H9 (cell line): ENCODE results near the gene ZNF423. TPM values are rescaled to one million over a fixed set of nuclear protein-coding genes. Genes with fewer than 3 reads are reported as not detected.

Experiments used
- DNase-seq: peaks from one replicate; pipeline ENCODE4 v3.0.0-alpha.2; 2017
- H2AFZ ChIP-seq: one replicate; pipeline ENCODE4 v1.6.1; 2013; ENCODE audit warnings: mild to moderate bottlenecking, low read length, control low read depth, moderate library complexity
- H2AK5ac ChIP-seq: 2 replicates; pipeline ENCODE4 v1.6.1; 2013; ENCODE audit warnings: low read length, control low read depth, mixed read lengths; ENCODE audit not compliant: insufficient read length
- H2BK120ac ChIP-seq: one replicate; pipeline ENCODE4 v1.6.1; 2013; ENCODE audit warnings: low read depth, mild to moderate bottlenecking, low read length, control low read depth, inconsistent platforms; ENCODE audit not compliant: poor library complexity, severe bottlenecking
- H2BK12ac ChIP-seq: 2 replicates; pipeline ENCODE4 v1.6.1; 2013; ENCODE audit warnings: low read length, control low read depth, mixed read lengths, low read depth; ENCODE audit not compliant: insufficient read length
- H2BK15ac ChIP-seq: 2 replicates; pipeline ENCODE4 v1.6.1; 2013; ENCODE audit warnings: low read depth, low read length, control low read depth
- H2BK20ac ChIP-seq: one replicate; pipeline ENCODE4 v1.6.1; 2013; ENCODE audit warnings: low read depth, mild to moderate bottlenecking, low read length, control low read depth, inconsistent platforms; ENCODE audit not compliant: poor library complexity, severe bottlenecking
- H2BK5ac ChIP-seq: 2 replicates; pipeline ENCODE4 v1.6.1; 2013; ENCODE audit warnings: low read length, control low read depth, mixed read lengths; ENCODE audit not compliant: insufficient read length
- H3K14ac ChIP-seq: 2 replicates; pipeline ENCODE4 v1.6.1; 2013; ENCODE audit warnings: low read length, control low read depth; ENCODE audit not compliant: insufficient read depth
- H3K18ac ChIP-seq: 2 replicates; pipeline ENCODE4 v1.6.1; 2013; ENCODE audit warnings: low read depth, mild to moderate bottlenecking, mixed read lengths, low read length, control low read depth; ENCODE audit not compliant: insufficient read length
- H3K23ac ChIP-seq: 2 replicates; pipeline ENCODE4 v1.6.1; 2013; ENCODE audit warnings: low read length, control low read depth, mixed read lengths, low read depth; ENCODE audit not compliant: insufficient read length
- H3K23me2 ChIP-seq: 2 replicates; pipeline ENCODE4 v1.6.1; 2013; ENCODE audit warnings: low read depth, mild to moderate bottlenecking, mixed read lengths, low read length, control low read depth; ENCODE audit not compliant: insufficient read length, poor library complexity, severe bottlenecking
- H3K27ac ChIP-seq: 2 replicates; pipeline ENCODE4 v1.5.1; 2013; ENCODE audit warnings: low read length, control low read depth, mixed read lengths, low read depth; ENCODE audit not compliant: insufficient read length
- H3K27me3 ChIP-seq: 2 replicates; pipeline ENCODE4 v1.6.1; 2013; ENCODE audit warnings: low read length, control low read depth, inconsistent platforms; ENCODE audit not compliant: insufficient read depth
- H3K4ac ChIP-seq: 2 replicates; pipeline ENCODE4 v1.6.1; 2013; ENCODE audit warnings: low read depth, mild to moderate bottlenecking, control low read depth, inconsistent platforms, low read length, moderate library complexity
- H3K4me1 ChIP-seq: 2 replicates; pipeline ENCODE4 v1.6.1; 2013; ENCODE audit warnings: low read length, control low read depth, inconsistent platforms; ENCODE audit not compliant: insufficient read depth
- H3K4me2 ChIP-seq: 2 replicates; pipeline ENCODE4 v1.6.1; 2013; ENCODE audit warnings: low read length, control low read depth, mixed read lengths; ENCODE audit not compliant: insufficient read length, insufficient read depth
- H3K56ac ChIP-seq: 2 replicates; pipeline ENCODE4 v1.6.1; 2013; ENCODE audit warnings: low read depth, mild to moderate bottlenecking, mixed read lengths, low read length, control low read depth; ENCODE audit not compliant: insufficient read length
- H3K79me1 ChIP-seq: 2 replicates; pipeline ENCODE4 v1.6.1; 2013; ENCODE audit warnings: low read depth, mild to moderate bottlenecking, moderate library complexity, low read length, control low read depth, inconsistent platforms; ENCODE audit not compliant: insufficient read depth, poor library complexity, severe bottlenecking
- H3K79me2 ChIP-seq: 2 replicates; pipeline ENCODE4 v1.6.1; 2013; ENCODE audit warnings: low read length, control low read depth, inconsistent platforms; ENCODE audit not compliant: insufficient read depth
- H3K9ac ChIP-seq: 2 replicates; pipeline ENCODE4 v1.6.1; 2013; ENCODE audit warnings: low read length, control low read depth, mixed read lengths; ENCODE audit not compliant: insufficient read length; ENCODE audit errors: extremely low read depth
- H3K9me3 ChIP-seq: one replicate; pipeline ENCODE4 v1.6.1; 2013; ENCODE audit warnings: low read depth, low read length, inconsistent platforms; ENCODE audit not compliant: control insufficient read depth
- H3T11ph ChIP-seq: one replicate; pipeline ENCODE4 v1.6.1; 2013; ENCODE audit warnings: mild to moderate bottlenecking, low read length, control low read depth, inconsistent platforms
- H4K20me1 ChIP-seq: one replicate; pipeline ENCODE4 v1.6.1; 2013; ENCODE audit not compliant: control insufficient read depth, insufficient read length, insufficient read depth
- H4K5ac ChIP-seq: 2 replicates; pipeline ENCODE4 v1.6.1; 2013; ENCODE audit warnings: low read depth, mild to moderate bottlenecking, mixed read lengths, low read length, control low read depth; ENCODE audit not compliant: insufficient read length
- H4K8ac ChIP-seq: replicated peaks from 2 replicates; pipeline ENCODE4 v1.6.1; 2013; ENCODE audit warnings: low read length, control low read depth, mixed read lengths, low read depth; ENCODE audit not compliant: insufficient read length
- H4K91ac ChIP-seq: 2 replicates; pipeline ENCODE4 v1.6.1; 2013; ENCODE audit warnings: low read depth, mild to moderate bottlenecking, moderate library complexity, mixed read lengths, low read length, control low read depth; ENCODE audit not compliant: insufficient read length
- H3K27ac Mint-ChIP-seq, 3 experiments: 2 replicates in 2 of 3; 3 replicates in 1 of 3; pipeline ENCODE4 v1.8.0; 2020 to 2021; ENCODE audit warnings: mixed read lengths in 3 of 3, mild to moderate bottlenecking in 1 of 3, moderate library complexity in 1 of 3
- H3K27me3 Mint-ChIP-seq: 2 replicates; pipeline ENCODE4 v1.8.0; 2021; ENCODE audit warnings: low read depth, mild to moderate bottlenecking, moderate library complexity, mixed read lengths
- H3K36me3 Mint-ChIP-seq, 3 experiments: 2 replicates in 2 of 3; 3 replicates in 1 of 3; pipeline ENCODE4 v1.8.0; 2020 to 2021; ENCODE audit warnings: low read depth in 3 of 3, mixed read lengths in 3 of 3; ENCODE audit not compliant: insufficient read depth in 1 of 3
- H3K4me1 Mint-ChIP-seq, 2 experiments: 2 replicates each; pipeline ENCODE4 v1.8.0; 2020; ENCODE audit warnings: mixed read lengths in 2 of 2
- H3K4me3 Mint-ChIP-seq, 2 experiments: 2 replicates in 1 of 2; 3 replicates in 1 of 2; pipeline ENCODE4 v1.8.0; 2020 to 2021; ENCODE audit warnings: mild to moderate bottlenecking in 2 of 2, mixed read lengths in 2 of 2, moderate library complexity in 1 of 2
- H3K9me3 Mint-ChIP-seq, 2 experiments: 2 replicates in 1 of 2; 3 replicates in 1 of 2; pipeline ENCODE4 v1.8.0; 2020; ENCODE audit warnings: mild to moderate bottlenecking in 2 of 2, mixed read lengths in 2 of 2, moderate library complexity in 1 of 2
- CTCF ChIP-seq: fragments of 200-600 bp; sonication (generic); conservative IDR thresholded peaks from 3 replicates; pipeline ENCODE4 v1.8.0; 2021; ENCODE audit warnings: antibody characterized with exemption, mild to moderate bottlenecking
- WGBS: extraction: QIAGEN DNeasy Blood & Tissue Kit; methylation state at CpG from one replicate; pipeline ENCODE4 v1.1.7; 2013; ENCODE audit warnings: missing lambda C conversion rate, low lambda C conversion rate, mixed read lengths; ENCODE audit not compliant: insufficient read length; ENCODE audit errors: extremely low coverage; 5-methylcytosine and 5-hydroxymethylcytosine counted together
- total RNA-seq: library from RNA; stranded (reverse); gene quantifications from 2 replicates; pipeline ENCODE4 v1.2.1, GENCODE V29; 2021

The ZNF423 gene
- total RNA-seq, 1 experiment from 2014 or later = 51.5 TPM

- no CpG with 5 or more reads among the region's 3 CpGs for WGBS
- Histone ChIP-seq H2BK120ac (no peak overlapping the region), H3K23ac (no peak overlapping the region)
These were observed 387.2 kb downstream of the ZNF423 start for GRCh38 chr16:49468611-49469310.

More at GRCh38 chr16:49468611-49469310, 387.2 kb downstream of the ZNF423 start:
- Histone ChIP-seq H3K14ac (no peak overlapping the region), H3K79me2 (no peaks in the 10 kb centered on the region), H2AK5ac (no peak overlapping the region), H3K4me1 (no peaks in the 10 kb centered on the region; the same call in 1 of the 2 replicates), H2AFZ (no peak overlapping the region), H4K20me1 (no peaks in the 10 kb centered on the region), H3K23me2 (peaks cover 5% of the 10 kb centered on the region), H3K9me3 (no peaks in the 10 kb centered on the region), H2BK12ac (no peak overlapping the region), H3K4ac (no peak overlapping the region), H3K27ac (no peak overlapping the region), H3K79me1 (no peaks in the 10 kb centered on the region), H2BK5ac (no peak overlapping the region), H2BK20ac (no peak overlapping the region), H3T11ph (no peak overlapping the region), H4K5ac (no peak overlapping the region), H3K4me2 (no peak overlapping the region), H3K9ac (no peak overlapping the region), H4K8ac (no peak overlapping the region), H2BK15ac (no peak overlapping the region), H3K27me3 (no peaks in the 10 kb centered on the region; the same call in 1 of the 2 replicates), H3K56ac (no peak overlapping the region), H4K91ac (no peak overlapping the region), H3K18ac (no peak overlapping the region)
- peaks cover 26% of the 10 kb centered on the region for H3K27me3 Mint-ChIP-seq
- no peak overlapping the region for H3K27ac Mint-ChIP-seq
- H3K9me3 Mint-ChIP-seq = no peaks in the 10 kb centered on the region
- no peaks in the 10 kb centered on the region for H3K36me3 Mint-ChIP-seq
- peak; percentile 12 for DNase-seq
- TF ChIP-seq CTCF = no peak
- H3K4me1 Mint-ChIP-seq = peaks cover 9 to 16% of the 10 kb centered on the region in 2 experiments
- no peak overlapping the region; a peak in 1 of 5 replicates for H3K4me3 Mint-ChIP-seq
